Thymus (tissue), 11 donors: Measurements from ENCODE around the gene TP53AIP1. TPM values are rescaled to one million over a fixed set of nuclear protein-coding genes. Genes with fewer than 3 reads are reported as not detected.

ENCODE experiments used
- DNase-seq, 9 donors: peaks; one replicate each; pipeline ENCODE4 v3.0.0-alpha.2; 2013; ENCODE audit warnings: low spot score in 9 of 9, low read depth in 6 of 9, missing footprints in 1 of 9
- H3K27ac ChIP-seq, 2 donors: one replicate each; pipeline ENCODE4 v1.5.1; 2013; ENCODE audit warnings: control low read depth in 1 of 2, low read depth in 1 of 2, low read length in 1 of 2, mild to moderate bottlenecking in 1 of 2, moderate library complexity in 1 of 2
- H3K27me3 ChIP-seq, 2 donors: one replicate each; pipeline ENCODE4 v1.5.1; 2013; ENCODE audit warnings: low read length in 1 of 2; ENCODE audit not compliant: control insufficient read depth in 2 of 2, insufficient read depth in 1 of 2
- H3K36me3 ChIP-seq, 2 donors: one replicate each; pipeline ENCODE4 v1.5.1; 2013; ENCODE audit warnings: low read length in 1 of 2, mild to moderate bottlenecking in 1 of 2, moderate library complexity in 1 of 2; ENCODE audit not compliant: control insufficient read depth in 2 of 2, insufficient read depth in 2 of 2
- H3K4me1 ChIP-seq, 2 donors: one replicate each; pipeline ENCODE4 v1.5.1; 2013; ENCODE audit warnings: low read length in 2 of 2; ENCODE audit not compliant: control insufficient read depth in 2 of 2, insufficient read depth in 2 of 2
- H3K4me3 ChIP-seq, 2 donors: one replicate each; pipeline ENCODE4 v1.5.1; 2013; ENCODE audit warnings: low read length in 2 of 2, control low read depth in 1 of 2, mild to moderate bottlenecking in 1 of 2
- H3K9me3 ChIP-seq, 2 donors: one replicate each; pipeline ENCODE4 v1.5.1; 2013; ENCODE audit warnings: low read length in 1 of 2, mild to moderate bottlenecking in 1 of 2; ENCODE audit not compliant: control insufficient read depth in 2 of 2, insufficient read depth in 1 of 2
- WGBS: extraction: QIAGEN DNeasy Blood & Tissue Kit; methylation state at CpG from one replicate; pipeline ENCODE4 v1.1.7; 2013; 5-methylcytosine and 5-hydroxymethylcytosine counted together
- polyA plus RNA-seq: library from polyadenylated mRNA; stranded (reverse); fragments of 200-250 nt; gene quantifications from one replicate; pipeline ENCODE4 v1.2.3, GENCODE V29; 2013
- total RNA-seq: library from RNA; stranded (reverse); fragments of 120-200 nt; gene quantifications from one replicate; pipeline ENCODE4 v1.2.4, GENCODE V29; 2013
- donor health status: healthy.

The TP53AIP1 gene
- total and polyA plus RNA-seq, 2 donors: 1.6 to 32.0 TPM

GRCh38 chr11:128886406-128887124, 56.1 kb downstream of the TP53AIP1 start:
- DNase-seq: no peak
- peaks cover 32 to 83% of the 10 kb centered on the region in 2 donors for H3K27me3 ChIP-seq
- H3K36me3 ChIP-seq: no peaks in the 10 kb centered on the region
- 11% methylated on average over 5 of the region's 5 CpGs for WGBS
- H3K27ac ChIP-seq: no peak overlapping the region
- H3K9me3 ChIP-seq: no peaks in the 10 kb centered on the region
- H3K4me3 ChIP-seq: no peak overlapping the region
- H3K4me1 ChIP-seq: peaks cover 0 to 9% of the 10 kb centered on the region in 2 donors

Other genes starting within 250 kb of the TP53AIP1 start
- 41.6 TPM for gene FLI1, start 248.8 kb downstream of the TP53AIP1 start, total RNA-seq
- gene FLI1, start 248.8 kb downstream of the TP53AIP1 start, polyA plus RNA-seq: 42.7 TPM
- 0.19 TPM for gene KCNJ1, start 75.6 kb downstream of the TP53AIP1 start, total RNA-seq
- 0.18 TPM for gene KCNJ1, start 75.6 kb downstream of the TP53AIP1 start, polyA plus RNA-seq
- gene KCNJ5, start 51.5 kb downstream of the TP53AIP1 start, total RNA-seq: 7.2 TPM
- gene KCNJ5, start 51.5 kb downstream of the TP53AIP1 start, polyA plus RNA-seq: 0.55 TPM
- gene ARHGAP32, start 249.5 kb upstream of the TP53AIP1 start, total RNA-seq: 9.9 TPM
- 3.5 TPM for gene ARHGAP32, start 249.5 kb upstream of the TP53AIP1 start, polyA plus RNA-seq